Astrocyte (in vitro differentiated cells and primary cell): ENCODE data around the gene CEACAM16.

Source experiments
- EZH2 ChIP-seq: IDR thresholded peaks from 2 replicates; pipeline ENCODE4 v1.6.1; 2012; ENCODE audit warnings: mild to moderate bottlenecking, low read length, inconsistent platforms; ENCODE audit not compliant: insufficient read depth
- TF ChIP-seq, protein P1 (sequence below): IDR thresholded peaks from 2 replicates; pipeline ENCODE4 v1.5.1; 2011; ENCODE audit warnings: low read depth, mild to moderate bottlenecking, inconsistent platforms, low read length, moderate library complexity; ENCODE audit not compliant: insufficient read depth

DNA sequence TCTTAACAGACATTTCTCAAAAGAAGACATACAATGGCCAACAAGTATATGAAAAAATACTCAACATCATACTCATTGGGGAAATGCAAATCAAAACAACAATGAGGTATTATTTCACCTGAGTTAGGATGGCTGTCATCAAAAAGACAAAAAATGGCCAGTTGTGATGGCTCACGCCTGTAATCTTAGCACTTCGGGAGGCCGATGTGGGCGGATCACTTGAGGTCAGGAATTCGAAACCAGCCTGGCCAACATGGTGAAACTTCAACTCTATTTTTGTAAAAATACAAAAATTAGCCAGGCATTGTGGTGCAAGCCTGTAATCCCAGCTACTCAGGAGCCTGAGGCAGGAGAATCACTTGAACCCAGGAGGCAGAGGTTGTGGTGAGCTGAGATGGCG, 22.0 kb downstream of the CEACAM16 start:
- TF ChIP-seq, protein P1, sequence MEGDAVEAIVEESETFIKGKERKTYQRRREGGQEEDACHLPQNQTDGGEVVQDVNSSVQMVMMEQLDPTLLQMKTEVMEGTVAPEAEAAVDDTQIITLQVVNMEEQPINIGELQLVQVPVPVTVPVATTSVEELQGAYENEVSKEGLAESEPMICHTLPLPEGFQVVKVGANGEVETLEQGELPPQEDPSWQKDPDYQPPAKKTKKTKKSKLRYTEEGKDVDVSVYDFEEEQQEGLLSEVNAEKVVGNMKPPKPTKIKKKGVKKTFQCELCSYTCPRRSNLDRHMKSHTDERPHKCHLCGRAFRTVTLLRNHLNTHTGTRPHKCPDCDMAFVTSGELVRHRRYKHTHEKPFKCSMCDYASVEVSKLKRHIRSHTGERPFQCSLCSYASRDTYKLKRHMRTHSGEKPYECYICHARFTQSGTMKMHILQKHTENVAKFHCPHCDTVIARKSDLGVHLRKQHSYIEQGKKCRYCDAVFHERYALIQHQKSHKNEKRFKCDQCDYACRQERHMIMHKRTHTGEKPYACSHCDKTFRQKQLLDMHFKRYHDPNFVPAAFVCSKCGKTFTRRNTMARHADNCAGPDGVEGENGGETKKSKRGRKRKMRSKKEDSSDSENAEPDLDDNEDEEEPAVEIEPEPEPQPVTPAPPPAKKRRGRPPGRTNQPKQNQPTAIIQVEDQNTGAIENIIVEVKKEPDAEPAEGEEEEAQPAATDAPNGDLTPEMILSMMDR: no peak
- no peak for TF ChIP-seq EZH2
